ENCODE results near the gene KCND3. TPM values are rescaled to one million over a fixed set of nuclear protein-coding genes. Genes with fewer than 3 reads are reported as not detected.

The KCND3 gene
- total RNA-seq, 1 experiment from 2014 or later, result not detected

GRCh38 chr1:111988743-111989453, 570 bp downstream of the KCND3 start:
- DNase-seq (ENCODE audit: low read depth), result no peak

- no peak for DNase-seq (ENCODE audit: low read depth)
Observed at GRCh38 chr1:111988377-111988742, 1.1 kb downstream of the KCND3 start.

GRCh38 chr1:111987502-111987901, 2.0 kb downstream of the KCND3 start:
- no peak for DNase-seq (ENCODE audit: low read depth)

- DNase-seq (ENCODE audit: low read depth), result no peak
Observed at GRCh38 chr1:111983500-111983899, 6.0 kb downstream of the KCND3 start.

- no peak for DNase-seq (ENCODE audit: low read depth)
Observed at GRCh38 chr1:111982428-111982827, 7.0 kb downstream of the KCND3 start.

- DNase-seq (ENCODE audit: low read depth), result no peak
Observed at GRCh38 chr1:111981871-111982270, 7.6 kb downstream of the KCND3 start.

GRCh38 chr1:111981090-111981489, 8.4 kb downstream of the KCND3 start:
- DNase-seq (ENCODE audit: low read depth), result no peak

- DNase-seq (ENCODE audit: low read depth), result no peak
Observed at GRCh38 chr1:111980686-111981085, 8.8 kb downstream of the KCND3 start.

GRCh38 chr1:111978695-111979094, 10.8 kb downstream of the KCND3 start:
- no peak for DNase-seq (ENCODE audit: low read depth)

GRCh38 chr1:111977378-111977777, 12.1 kb downstream of the KCND3 start:
- no peak for DNase-seq (ENCODE audit: low read depth)

- no peak for DNase-seq (ENCODE audit: low read depth)
Observed at GRCh38 chr1:111976842-111977241, 12.6 kb downstream of the KCND3 start.

GRCh38 chr1:111976332-111976731, 13.1 kb downstream of the KCND3 start:
- DNase-seq (ENCODE audit: low read depth), result no peak

- DNase-seq (ENCODE audit: low read depth), result no peak
Observed at GRCh38 chr1:111973150-111973790, 16.2 kb downstream of the KCND3 start.

- DNase-seq (ENCODE audit: low read depth), result no peak
Observed at GRCh38 chr1:111971396-111971795, 18.1 kb downstream of the KCND3 start.

- no peak for DNase-seq (ENCODE audit: low read depth)
Observed at GRCh38 chr1:111968511-111968910, 21.0 kb downstream of the KCND3 start.

- DNase-seq (ENCODE audit: low read depth), result no peak
Observed at GRCh38 chr1:111967886-111968285, 21.6 kb downstream of the KCND3 start.

GRCh38 chr1:111967067-111967690, 22.3 kb downstream of the KCND3 start:
- no peak for DNase-seq (ENCODE audit: low read depth)

- DNase-seq (ENCODE audit: low read depth), result no peak
Observed at GRCh38 chr1:111965781-111966443, 23.6 kb downstream of the KCND3 start.

- DNase-seq (ENCODE audit: low read depth), result no peak
Observed at GRCh38 chr1:111963985-111964738, 25.3 kb downstream of the KCND3 start.

- no peak for DNase-seq (ENCODE audit: low read depth)
Observed at GRCh38 chr1:111961773-111962565, 27.5 kb downstream of the KCND3 start.

GRCh38 chr1:111961016-111961415, 28.5 kb downstream of the KCND3 start:
- DNase-seq (ENCODE audit: low read depth), result no peak
